DMS114 treated with DMSO at 0.1 percent for 48 hours (cell line): ENCODE results near the gene NOTCH4.
"Not testable (repeated sequence)": the region's sequence is repeated elsewhere in the genome, so short reads cannot be mapped to it uniquely, and the experiment has no call there.

ENCODE experiments used
- DNase-seq: peaks from one replicate; lab custom pipeline; 2025; ENCODE audit not compliant: unreplicated experiment; lab: John Stamatoyannopoulos, UW

NOTCH4 gene

DNA sequence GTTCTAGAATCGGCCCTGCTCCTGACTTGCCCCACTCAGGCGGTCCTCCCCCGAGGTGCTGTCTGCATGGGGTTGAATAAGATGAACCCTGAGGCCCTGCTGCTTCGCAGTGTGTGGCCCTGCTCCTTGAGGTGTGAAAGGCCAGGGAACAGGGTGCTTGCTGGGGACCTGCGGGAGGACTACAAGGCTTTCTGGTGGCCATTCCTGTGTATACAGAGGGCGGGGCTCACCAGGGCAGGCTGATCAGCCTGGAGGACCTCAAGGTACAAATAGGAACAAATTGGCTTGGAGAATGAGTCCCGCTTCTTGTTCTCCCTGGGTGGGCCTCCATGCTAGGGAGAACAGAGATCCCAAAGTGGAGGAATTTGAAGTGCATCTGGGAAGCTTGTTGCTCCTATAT is 5.7 kb downstream of the NOTCH4 start:
- no peak for DNase-seq

GRCh38 chr6:32216998-32217397 is 6.9 kb downstream of the NOTCH4 start:
- DNase-seq: no peak

GRCh38 chr6:32216285-32216684 is 7.6 kb downstream of the NOTCH4 start:
- no peak for DNase-seq

- DNase-seq: no peak
Observed at GRCh38 chr6:32215617-32216016, 8.2 kb downstream of the NOTCH4 start.

- DNase-seq: no peak
Observed at GRCh38 chr6:32214126-32214525, 9.7 kb downstream of the NOTCH4 start.

GRCh38 chr6:32213649-32214048 is 10.2 kb downstream of the NOTCH4 start:
- no peak for DNase-seq

DNA sequence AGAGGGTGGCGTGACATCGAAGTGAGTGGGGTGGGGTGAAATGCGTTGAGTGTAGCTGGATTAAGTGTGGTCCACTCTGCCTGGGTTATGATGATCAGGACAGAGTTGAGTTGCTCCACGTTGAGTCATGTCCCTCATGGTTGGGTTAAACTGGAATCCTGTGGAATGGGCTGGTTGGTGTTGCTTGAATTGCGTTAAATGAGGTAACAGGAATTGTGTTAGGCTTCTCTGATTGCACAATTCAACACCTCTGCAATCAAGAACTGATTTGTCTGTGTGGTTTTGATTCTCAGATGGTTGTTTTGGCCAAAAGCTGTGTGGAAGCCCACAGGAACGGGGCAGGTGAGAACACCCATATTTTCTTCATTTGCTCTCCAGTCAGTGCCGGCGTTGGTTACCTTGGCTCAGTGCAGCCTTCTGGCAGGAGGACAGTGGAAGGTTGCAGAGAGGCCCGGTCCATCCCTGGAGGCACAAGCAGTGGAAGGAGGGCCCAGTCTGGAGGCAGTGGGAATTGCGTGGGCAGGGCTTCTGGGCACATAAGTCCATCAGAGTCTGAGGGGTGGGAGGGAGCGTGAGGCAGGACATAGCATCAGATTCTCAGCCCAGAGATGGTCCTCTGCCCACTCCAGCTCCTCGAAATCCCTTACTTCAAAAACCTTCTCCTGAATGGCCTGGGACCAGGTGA is 11.6 kb downstream of the NOTCH4 start:
- no peak for DNase-seq

DNA sequence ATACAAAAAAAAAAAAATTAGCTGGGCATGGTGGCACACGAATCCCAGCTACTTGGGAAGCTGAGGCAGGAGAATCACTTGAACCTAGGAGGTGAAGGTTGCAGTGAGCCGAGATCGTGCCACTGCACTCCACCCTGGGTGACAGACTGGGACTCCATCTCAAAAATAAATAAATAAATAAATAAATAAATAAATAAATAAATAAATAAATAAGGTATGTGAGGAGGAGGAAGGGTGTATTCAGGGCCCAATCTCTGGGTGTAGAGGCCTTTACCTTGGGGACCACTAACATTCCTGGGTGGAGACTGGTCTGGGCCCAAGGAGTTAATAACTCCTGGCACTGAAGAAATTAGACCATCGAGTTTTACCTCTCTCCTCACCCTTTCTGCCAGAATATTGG is 12.4 kb downstream of the NOTCH4 start:
- not testable (repeated sequence) for DNase-seq

DNA sequence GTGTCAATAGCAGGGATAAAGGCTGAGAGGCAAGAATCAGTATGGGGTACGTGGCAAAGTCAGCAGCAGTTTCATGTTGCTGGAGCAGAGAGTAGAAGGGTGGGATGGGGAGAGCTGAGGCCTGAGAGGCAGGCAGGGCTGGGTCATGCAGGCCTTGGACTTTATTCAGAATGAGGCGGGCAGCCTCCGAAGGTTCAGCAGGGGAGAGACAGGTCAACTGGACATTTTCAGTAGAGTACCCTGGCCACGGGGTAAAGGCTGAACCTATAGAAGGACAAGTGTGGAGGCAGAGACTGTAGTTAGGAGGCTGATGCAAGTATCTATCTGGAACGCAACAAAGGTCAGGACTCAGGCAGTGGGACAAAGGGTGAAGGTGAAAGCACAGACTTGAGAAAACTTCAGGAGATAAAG is 13.7 kb downstream of the NOTCH4 start:
- DNase-seq: no peak

DNA sequence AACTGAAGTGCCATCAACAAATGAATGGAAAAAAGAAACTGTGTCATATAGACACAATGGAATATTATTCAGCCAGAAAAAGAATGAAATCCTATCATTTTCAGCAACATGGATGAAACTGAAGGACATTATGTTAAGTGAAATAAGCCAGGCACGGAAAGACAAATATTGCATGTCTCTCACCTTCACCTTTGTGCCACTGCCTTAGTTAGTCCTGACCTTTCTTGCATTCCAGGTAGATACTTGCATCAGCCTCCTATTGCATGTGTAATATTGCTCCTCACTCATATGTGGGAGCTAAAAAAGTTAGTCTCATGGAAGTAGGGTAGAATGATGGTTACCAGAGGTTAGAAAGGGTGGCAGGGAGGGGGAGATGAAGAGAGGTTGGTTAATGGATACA is 14.9 kb downstream of the NOTCH4 start:
- DNase-seq: no peak

GRCh38 chr6:32204268-32204715 is 19.6 kb downstream of the NOTCH4 start:
- DNase-seq: no peak

DNA sequence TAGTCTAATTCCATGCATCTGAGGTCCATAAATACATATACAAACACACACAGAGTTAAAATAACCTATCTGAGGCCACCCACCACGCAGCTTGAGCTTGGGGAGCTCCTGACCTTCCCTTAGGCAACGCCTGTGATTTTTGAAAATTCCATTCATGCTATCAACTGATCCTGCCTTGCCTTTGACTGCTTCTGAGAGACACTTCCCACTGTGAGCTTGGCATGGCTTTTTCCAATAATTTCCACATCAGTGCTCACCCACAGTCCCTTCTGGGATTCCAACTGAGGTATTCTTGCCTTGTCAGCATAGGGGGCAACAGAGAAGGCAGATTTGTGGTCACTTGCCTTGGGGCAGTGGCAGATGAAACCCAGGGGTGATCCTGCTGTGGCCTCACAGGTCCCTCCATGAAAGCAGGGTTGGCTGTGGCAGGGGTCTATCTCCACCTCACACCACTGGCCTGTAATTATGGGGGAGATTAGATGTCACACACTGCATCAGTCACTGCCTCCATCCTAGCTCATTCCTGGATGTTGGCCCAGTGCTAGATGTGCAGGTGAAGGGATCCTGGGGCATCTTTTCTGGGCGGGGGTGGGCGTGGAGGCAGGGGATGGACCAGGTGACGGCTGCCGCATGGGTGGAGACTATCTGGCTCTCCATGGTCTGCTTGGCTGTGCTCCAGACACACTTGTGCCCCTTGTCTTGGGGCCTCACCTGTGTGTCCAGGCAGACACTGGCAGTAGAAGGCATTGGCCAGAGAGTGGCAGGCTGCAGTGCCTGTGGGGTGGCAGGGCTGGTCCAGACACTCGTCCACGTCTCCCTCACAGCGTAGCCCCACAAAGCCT is 20.2 kb downstream of the NOTCH4 start:
- DNase-seq: no peak

- no peak for DNase-seq
Observed at GRCh38 chr6:32202186-32202585, 21.7 kb downstream of the NOTCH4 start.

DNA sequence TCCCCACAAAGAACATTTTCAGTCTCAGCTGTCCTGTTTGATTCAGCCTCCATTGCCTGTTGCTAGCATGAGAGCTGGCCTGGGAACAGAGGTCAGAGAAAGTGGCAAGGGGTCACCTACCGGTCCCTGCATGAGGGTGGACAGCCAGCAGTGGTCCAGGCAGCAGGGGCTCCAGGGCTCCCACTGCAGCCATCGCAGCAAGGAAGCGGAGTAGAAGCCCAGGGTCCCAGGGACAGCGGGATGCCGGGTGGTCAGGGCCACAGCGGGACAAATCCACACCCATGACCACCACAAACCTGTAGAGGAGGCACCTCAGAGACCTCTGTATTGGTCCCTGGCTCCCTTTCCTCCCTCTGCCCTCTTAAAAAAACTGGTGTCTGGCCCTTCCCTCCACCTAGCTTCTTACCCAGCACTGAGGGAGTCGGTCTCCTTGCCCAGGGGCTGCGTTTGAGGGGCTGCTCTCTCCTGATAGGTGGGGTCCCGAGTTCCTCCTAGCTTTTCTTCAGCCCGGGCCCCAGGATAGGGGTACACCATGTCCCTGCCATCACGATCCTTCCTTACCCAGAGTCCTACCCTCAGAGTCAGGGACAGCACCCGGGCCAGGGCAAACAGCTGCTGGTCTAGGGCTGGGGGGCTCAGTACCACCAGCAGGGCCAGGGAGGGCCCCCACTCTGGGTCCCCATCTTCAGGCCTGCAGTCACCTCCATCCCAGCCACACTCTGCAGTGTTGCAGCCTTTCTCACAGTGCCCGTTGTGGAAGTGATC is 23.0 kb downstream of the NOTCH4 start:
- no peak for DNase-seq

DNA sequence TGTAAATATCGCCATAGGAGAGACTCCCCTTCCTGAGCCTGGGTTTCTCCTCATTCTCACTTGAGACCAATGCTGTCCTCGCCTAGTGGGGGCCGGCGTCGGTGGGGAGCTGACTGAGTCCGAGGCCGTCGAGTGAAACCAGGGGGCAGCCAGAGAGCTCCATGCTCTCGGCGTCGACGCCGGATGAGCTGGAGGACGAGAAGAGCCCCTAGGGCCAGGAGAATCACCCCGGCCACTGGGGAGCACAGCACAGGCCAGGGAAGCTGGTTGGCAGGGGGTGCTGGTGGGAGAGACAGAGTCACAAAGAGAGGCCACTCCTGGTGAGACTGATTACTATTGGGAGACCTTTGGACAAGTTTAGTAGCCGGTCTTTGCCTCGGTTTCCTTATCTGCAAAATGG is 25.0 kb downstream of the NOTCH4 start:
- no peak for DNase-seq

DNA sequence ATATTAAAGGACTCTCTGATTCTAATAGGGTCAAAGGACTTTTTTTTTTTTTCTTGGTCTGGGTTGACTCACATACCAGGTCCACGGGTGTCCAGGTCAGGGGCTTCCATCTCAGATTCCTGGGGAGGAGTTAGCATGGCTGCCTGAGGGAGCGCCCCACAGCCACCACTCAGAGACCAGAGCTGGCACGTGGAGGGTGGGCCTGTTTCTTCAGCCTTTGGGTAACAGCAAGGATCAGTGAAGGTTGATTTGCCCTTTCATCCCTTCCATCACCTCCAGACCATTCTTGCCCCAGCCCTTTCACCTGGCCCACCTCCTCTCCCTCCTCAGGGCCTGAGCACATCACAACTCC is 25.5 kb downstream of the NOTCH4 start:
- DNase-seq: no peak

GRCh38 chr6:32196682-32197616 is 26.9 kb downstream of the NOTCH4 start:
- DNase-seq: no peak

- DNase-seq: peak; percentile 69
Observed at GRCh38 chr6:32195902-32196681, 27.8 kb downstream of the NOTCH4 start.

DNA sequence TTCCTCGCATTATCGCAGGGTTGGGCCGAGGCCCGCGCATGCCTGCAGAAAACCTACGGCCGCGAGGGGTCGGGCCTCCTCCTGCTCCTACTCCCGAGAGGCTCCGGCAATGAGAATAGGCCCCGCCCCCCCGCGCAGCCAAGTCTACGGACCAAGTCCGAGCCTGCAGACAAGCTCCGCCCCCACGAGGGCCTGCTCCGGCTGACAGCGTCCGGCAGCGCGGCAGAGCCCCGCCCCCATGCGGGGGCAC is 28.3 kb downstream of the NOTCH4 start:
- DNase-seq: peak; percentile 99
